A673 (cell line): ENCODE data around the gene CDK4. TPM values are rescaled to one million over a fixed set of nuclear protein-coding genes. Genes with fewer than 3 reads are reported as not detected.

Experiments
- BruUV-seq: library from RNA; stranded (reverse); fragments of 400-500 nt; replicated peaks from 2 replicates; lab custom pipeline; 2021; lab: Mats Ljungman, UMichigan
- CTCF ChIA-PET: fragments of 300-600 bp; sonication (Branson Sonifier 250); formaldehyde crosslinking; loops from one replicate; lab custom pipeline; 2022; ENCODE audit warnings: antibody characterized with exemption; lab: Charles Lee
- POLR2A ChIA-PET: fragments of 300-600 bp; sonication (Branson Sonifier 250); formaldehyde crosslinking; loops from one replicate; lab custom pipeline; 2022; ENCODE audit warnings: antibody characterized with exemption; ENCODE audit not compliant: low non-redundant PET; lab: Charles Lee
- DNase-seq: peaks from one replicate; pipeline ENCODE4 v3.0.0-alpha.2; 2015; ENCODE audit warnings: low spot score
- H3K27ac ChIP-seq: fragments of 200-600 bp; sonication (generic); 2 replicates; pipeline ENCODE4 v1.5.1; 2016; ENCODE audit warnings: mixed run types, low read depth, mild to moderate bottlenecking, mixed read lengths, antibody characterized with exemption, low read length; ENCODE audit not compliant: poor library complexity, severe bottlenecking
- H3K27me3 ChIP-seq: fragments of 200-600 bp; sonication (generic); replicated peaks from 2 replicates; pipeline ENCODE4 v1.6.1; 2017; ENCODE audit warnings: mixed run types, low read depth, mild to moderate bottlenecking, mixed read lengths, antibody characterized with exemption, low read length; ENCODE audit not compliant: insufficient read depth, poor library complexity
- H3K36me3 ChIP-seq: fragments of 200-600 bp; sonication (generic); 2 replicates; pipeline ENCODE4 v1.6.1; 2016; ENCODE audit warnings: mixed run types, mild to moderate bottlenecking, mixed read lengths, antibody characterized with exemption, low read length; ENCODE audit not compliant: insufficient read depth, poor library complexity, severe bottlenecking
- H3K4me1 ChIP-seq: fragments of 200-600 bp; sonication (generic); 2 replicates; pipeline ENCODE4 v1.6.1; 2017; ENCODE audit warnings: mixed run types, mild to moderate bottlenecking, mixed read lengths, antibody characterized with exemption, low read length; ENCODE audit not compliant: insufficient read depth, poor library complexity, severe bottlenecking
- H3K4me3 ChIP-seq: fragments of 200-600 bp; sonication (generic); 2 replicates; pipeline ENCODE4 v1.5.1; 2016; ENCODE audit warnings: low read depth, mixed run types, mild to moderate bottlenecking, mixed read lengths, low read length; ENCODE audit not compliant: poor library complexity, severe bottlenecking
- H3K9me3 ChIP-seq: fragments of 200-600 bp; sonication (generic); 2 replicates; pipeline ENCODE4 v1.6.1; 2016; ENCODE audit warnings: mixed run types, low read depth, mild to moderate bottlenecking, mixed read lengths, antibody characterized with exemption, low read length; ENCODE audit not compliant: poor library complexity, severe bottlenecking
- EZH2 ChIP-seq: fragments of 200-600 bp; sonication (generic); IDR thresholded peaks from 2 replicates; pipeline ENCODE4 v1.6.1; 2017; ENCODE audit warnings: borderline replicate concordance, low read depth, mild to moderate bottlenecking, mixed read lengths, antibody characterized with exemption, low read length; ENCODE audit not compliant: poor library complexity, severe bottlenecking
- intact Hi-C: fragments of 100-400 bp; cut with micrococcal nuclease; formaldehyde crosslinking; loops from one replicate; pipeline ENCODE4 v1.10.0; 2022; ENCODE audit not compliant: unreplicated experiment
- total RNA-seq: library from RNA; stranded (reverse); gene quantifications from 2 replicates; pipeline ENCODE4 v1.2.3, GENCODE V29; 2021
- TF ChIP-seq, protein P1 (sequence below): fragments of 300-800, 200-600 bp; sonication (generic); conservative IDR thresholded peaks from 2 replicates; pipeline ENCODE4 v1.5.1; 2017; ENCODE audit warnings: low read depth, mild to moderate bottlenecking, antibody characterized with exemption, low read length, moderate library complexity, mixed read lengths

The CDK4 gene
- total RNA-seq, 1 experiment from 2014 or later, result 247 TPM

DNA sequence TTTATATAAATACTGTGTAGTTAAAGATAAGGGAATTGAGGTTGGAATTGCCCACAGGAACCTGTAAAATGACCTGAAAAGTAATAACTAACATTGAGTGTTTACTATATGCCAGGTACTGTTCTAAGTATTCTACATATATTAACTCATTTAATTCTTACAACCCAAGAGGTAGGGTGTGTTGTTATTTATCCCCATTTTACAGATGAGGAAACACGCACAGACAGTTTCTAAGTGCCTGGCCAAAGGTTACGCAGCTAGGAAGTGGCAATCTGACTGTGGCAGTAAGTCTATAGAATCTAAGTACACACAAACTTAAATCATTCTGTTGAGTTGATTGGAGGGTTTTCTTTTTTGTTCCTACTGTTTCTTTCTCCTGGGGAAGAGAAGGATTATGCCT lies 8.3 kb downstream of the CDK4 start:
- Histone ChIP-seq H3K36me3 (peaks cover 23% of the 10 kb centered on the region), H3K9me3 (no peaks in the 10 kb centered on the region), H3K4me3 (peak overlapping the region; percentile 60), H3K27ac (peak overlapping the region; percentile 97), H3K27me3 (no peaks in the 10 kb centered on the region), H3K4me1 (peaks cover 22% of the 10 kb centered on the region)
- DNase-seq, result no peak
- intact Hi-C loops, result loop anchor here (5.0 kb wide), 1 partner anchor 281 kb away; no protein-coding TSS in a partner anchor
- TF ChIP-seq, protein P1, sequence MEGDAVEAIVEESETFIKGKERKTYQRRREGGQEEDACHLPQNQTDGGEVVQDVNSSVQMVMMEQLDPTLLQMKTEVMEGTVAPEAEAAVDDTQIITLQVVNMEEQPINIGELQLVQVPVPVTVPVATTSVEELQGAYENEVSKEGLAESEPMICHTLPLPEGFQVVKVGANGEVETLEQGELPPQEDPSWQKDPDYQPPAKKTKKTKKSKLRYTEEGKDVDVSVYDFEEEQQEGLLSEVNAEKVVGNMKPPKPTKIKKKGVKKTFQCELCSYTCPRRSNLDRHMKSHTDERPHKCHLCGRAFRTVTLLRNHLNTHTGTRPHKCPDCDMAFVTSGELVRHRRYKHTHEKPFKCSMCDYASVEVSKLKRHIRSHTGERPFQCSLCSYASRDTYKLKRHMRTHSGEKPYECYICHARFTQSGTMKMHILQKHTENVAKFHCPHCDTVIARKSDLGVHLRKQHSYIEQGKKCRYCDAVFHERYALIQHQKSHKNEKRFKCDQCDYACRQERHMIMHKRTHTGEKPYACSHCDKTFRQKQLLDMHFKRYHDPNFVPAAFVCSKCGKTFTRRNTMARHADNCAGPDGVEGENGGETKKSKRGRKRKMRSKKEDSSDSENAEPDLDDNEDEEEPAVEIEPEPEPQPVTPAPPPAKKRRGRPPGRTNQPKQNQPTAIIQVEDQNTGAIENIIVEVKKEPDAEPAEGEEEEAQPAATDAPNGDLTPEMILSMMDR, result no peak
- TF ChIP-seq EZH2, result no peak
- ChIA-PET CTCF (no interaction called here), POLR2A (no interaction called here)
- BruUV-seq, result no TSS peak

DNA sequence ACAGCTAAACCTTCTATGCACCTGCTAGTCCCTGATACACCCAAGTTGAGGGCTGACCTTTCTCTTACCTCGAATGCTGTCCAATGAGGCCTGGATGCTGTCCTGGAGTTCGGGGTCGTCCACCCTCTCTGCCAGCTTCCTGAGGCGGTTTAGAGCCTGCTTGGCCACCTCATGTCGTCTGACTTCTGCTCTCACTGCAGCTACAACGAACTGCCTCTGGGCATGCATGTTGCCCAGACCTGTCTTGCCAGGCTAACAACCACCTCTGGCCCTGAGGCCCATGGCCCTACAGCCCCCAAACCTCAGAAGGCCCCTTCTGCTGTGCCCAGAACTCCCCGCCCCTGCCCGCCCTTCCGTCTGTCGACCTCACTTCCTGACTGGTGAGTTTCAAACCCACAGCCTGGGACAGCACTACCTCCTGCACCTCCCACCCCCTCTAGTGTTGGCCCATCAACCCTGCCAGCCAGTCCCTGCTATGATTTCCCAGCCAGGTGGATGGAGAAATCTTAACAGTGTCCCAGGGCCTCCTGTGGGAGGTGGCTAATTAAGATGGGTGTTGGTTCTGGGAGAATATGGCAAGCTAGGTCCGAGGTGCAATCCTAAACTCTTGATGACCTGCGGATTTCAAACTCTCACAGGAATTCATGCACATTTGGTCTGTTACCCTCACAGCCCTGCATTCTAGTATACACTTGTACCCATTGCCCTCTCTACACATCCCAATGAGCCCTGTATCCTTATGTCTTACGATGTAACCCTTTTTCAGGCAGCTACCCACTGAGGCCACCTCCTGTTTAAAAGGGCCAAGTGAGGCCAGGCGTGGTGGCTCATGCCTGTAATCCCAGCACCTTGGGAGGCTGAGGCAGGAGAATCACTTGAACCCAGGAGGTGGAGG lies 10.0 kb downstream of the CDK4 start:
- Histone ChIP-seq H3K4me3 (no peak overlapping the region), H3K27me3 (peaks cover 7% of the 10 kb centered on the region), H3K4me1 (peaks cover 29% of the 10 kb centered on the region), H3K36me3 (peaks cover 10% of the 10 kb centered on the region), H3K27ac (no peak overlapping the region), H3K9me3 (no peaks in the 10 kb centered on the region)
- ChIA-PET POLR2A (interaction anchor here (0.6 kb wide), 1 partner anchor 189 kb away, joined by 3 read pairs; no protein-coding TSS in a partner anchor), CTCF (no interaction called here)
- no peak for DNase-seq
- TF ChIP-seq, protein P1, result no peak
- no peak for TF ChIP-seq EZH2
- intact Hi-C loops, result loop anchor here (5.0 kb wide), 1 partner anchor 280 kb away; no protein-coding TSS in a partner anchor
- no TSS peak for BruUV-seq

DNA sequence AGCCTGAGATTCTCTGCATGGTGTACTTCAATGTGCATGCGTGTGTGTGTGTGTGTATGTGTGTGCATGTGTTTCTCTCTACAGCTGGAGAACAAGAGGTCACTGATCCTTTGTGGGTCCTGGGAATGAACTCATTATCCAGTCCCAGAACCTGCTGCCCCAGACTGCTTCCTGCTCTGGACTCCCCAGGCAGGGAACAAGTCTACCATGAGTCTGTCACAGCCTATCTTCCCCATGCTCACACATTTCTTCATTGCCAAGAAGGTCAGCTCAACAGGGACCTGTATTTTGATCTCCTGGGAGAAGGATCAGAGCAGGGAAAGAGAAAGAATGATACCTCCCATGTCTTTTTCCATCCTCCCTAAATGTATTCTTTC lies 10.7 kb downstream of the CDK4 start:
- H3K36me3 ChIP-seq, result peaks cover 3% of the 10 kb centered on the region
- ChIA-PET CTCF (no interaction called here), POLR2A (no interaction called here)
- TF ChIP-seq EZH2, result no peak
- TF ChIP-seq, protein P1, result no peak
- H3K4me1 ChIP-seq, result peaks cover 36% of the 10 kb centered on the region
- no TSS peak for BruUV-seq
- peaks cover 14% of the 10 kb centered on the region for H3K27me3 ChIP-seq
- no peak overlapping the region for H3K4me3 ChIP-seq
- H3K27ac ChIP-seq, result no peak overlapping the region
- DNase-seq, result no peak
- intact Hi-C loops, result loop anchor here (5.0 kb wide), 1 partner anchor 279 kb away; no protein-coding TSS in a partner anchor
- no peaks in the 10 kb centered on the region for H3K9me3 ChIP-seq
